ENCODE results near the gene GRAMD1B.

DNA sequence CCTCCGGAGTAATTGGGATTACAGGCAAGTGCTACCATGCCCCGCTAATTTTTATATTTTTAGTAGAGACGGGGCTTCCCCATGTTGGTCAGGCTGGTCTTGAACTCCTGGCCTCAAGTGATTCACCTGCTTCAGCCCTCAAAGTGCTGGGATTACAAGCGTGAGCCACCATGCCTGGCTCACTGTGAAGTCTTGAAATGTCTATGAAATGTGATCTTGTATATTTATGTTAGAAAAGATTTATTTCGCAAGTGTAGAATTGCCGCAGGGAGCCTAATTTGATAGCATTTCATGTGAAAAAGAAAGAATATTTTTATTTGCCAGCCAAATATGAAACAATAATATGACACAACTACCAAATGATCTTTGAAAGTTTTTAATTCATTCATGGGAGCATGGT lies 52.1 kb downstream of the GRAMD1B start:
- TF ChIP-seq, protein P1, sequence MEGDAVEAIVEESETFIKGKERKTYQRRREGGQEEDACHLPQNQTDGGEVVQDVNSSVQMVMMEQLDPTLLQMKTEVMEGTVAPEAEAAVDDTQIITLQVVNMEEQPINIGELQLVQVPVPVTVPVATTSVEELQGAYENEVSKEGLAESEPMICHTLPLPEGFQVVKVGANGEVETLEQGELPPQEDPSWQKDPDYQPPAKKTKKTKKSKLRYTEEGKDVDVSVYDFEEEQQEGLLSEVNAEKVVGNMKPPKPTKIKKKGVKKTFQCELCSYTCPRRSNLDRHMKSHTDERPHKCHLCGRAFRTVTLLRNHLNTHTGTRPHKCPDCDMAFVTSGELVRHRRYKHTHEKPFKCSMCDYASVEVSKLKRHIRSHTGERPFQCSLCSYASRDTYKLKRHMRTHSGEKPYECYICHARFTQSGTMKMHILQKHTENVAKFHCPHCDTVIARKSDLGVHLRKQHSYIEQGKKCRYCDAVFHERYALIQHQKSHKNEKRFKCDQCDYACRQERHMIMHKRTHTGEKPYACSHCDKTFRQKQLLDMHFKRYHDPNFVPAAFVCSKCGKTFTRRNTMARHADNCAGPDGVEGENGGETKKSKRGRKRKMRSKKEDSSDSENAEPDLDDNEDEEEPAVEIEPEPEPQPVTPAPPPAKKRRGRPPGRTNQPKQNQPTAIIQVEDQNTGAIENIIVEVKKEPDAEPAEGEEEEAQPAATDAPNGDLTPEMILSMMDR (IDR thresholded peaks at IDR 0.05), result no peak
- TF ChIP-seq POLR2A (IDR thresholded peaks at IDR 0.05) (no peak), POLR2AphosphoS5 (IDR thresholded peaks at IDR 0.05) (no peak)
